ENCODE results near the gene NDOR1.

The NDOR1 gene

DNA sequence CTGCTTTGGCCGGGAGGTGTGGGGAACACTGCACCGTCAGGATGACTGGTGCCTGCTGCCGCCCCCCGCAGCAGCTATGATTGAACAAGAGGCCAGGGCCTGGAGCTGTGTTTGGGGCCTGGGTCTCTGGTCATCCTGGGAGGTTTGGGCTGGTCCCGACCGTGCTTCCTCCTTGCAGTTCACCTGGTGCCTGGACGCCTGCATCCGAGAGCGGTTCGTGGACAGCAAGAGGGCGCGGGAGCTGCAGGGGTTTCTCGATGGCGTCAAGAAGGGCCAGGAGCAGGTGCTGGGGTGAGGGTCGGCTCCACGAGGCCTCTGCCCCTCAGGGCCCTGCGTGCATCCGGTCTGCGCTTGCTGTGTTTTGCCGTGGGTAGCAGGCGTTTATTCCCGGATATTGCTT lies 58.6 kb downstream of the NDOR1 start:
- DNase-seq (ENCODE audit: low spot score): no peak

GRCh38 chr9:137265496-137266161 lies 60.1 kb downstream of the NDOR1 start:
- DNase-seq (ENCODE audit: low spot score): no peak

GRCh38 chr9:137266162-137266527 lies 60.6 kb downstream of the NDOR1 start:
- DNase-seq (ENCODE audit: low spot score): no peak
